Endothelial cell of umbilical vein (primary cell): ENCODE results near the gene TNKS2. TPM values are rescaled to one million over a fixed set of nuclear protein-coding genes. Genes with fewer than 3 reads are reported as not detected.

ENCODE experiments used
- BruUV-seq: library from RNA; stranded (reverse); fragments of 400-500 nt; replicated peaks from 2 replicates; lab custom pipeline; 2021; lab: Mats Ljungman, UMichigan
- CTCF ChIA-PET: fragments of 300-600, 350-600 bp; sonication (Branson Sonifier 250); formaldehyde crosslinking; loops from one replicate; lab custom pipeline; 2021; ENCODE audit warnings: antibody characterized with exemption, inconsistent platforms; lab: Charles Lee
- POLR2A ChIA-PET: fragments of 300-600, 350-600 bp; sonication (Branson Sonifier 250); formaldehyde crosslinking; loops from one replicate; lab custom pipeline; 2021; ENCODE audit warnings: antibody characterized with exemption, inconsistent platforms; lab: Charles Lee
- DNase-seq: peaks from one replicate; pipeline ENCODE4 v3.0.0-alpha.2; 2011; ENCODE audit warnings: low read depth, low spot score
- FAIRE-seq: peaks from 2 replicates; lab custom pipeline; 2011; peaks lifted over from hg19 to GRCh38; lab: Jason Lieb, UNC
- H2AFZ ChIP-seq: 2 replicates; pipeline ENCODE4 v1.6.0; 2012; ENCODE audit warnings: low read depth, low read length, control low read depth, inconsistent platforms
- H3K27ac ChIP-seq: 2 replicates; pipeline ENCODE4 v1.5.1; 2011; ENCODE audit warnings: low read depth, mild to moderate bottlenecking, control low read depth, low read length, moderate library complexity; ENCODE audit not compliant: insufficient read depth
- H3K27me3 ChIP-seq, 2 experiments: 2 replicates each; pipeline versions ENCODE4 v1.6.0 to v1.6.1; 2011; ENCODE audit warnings: low read length in 2 of 2, mixed read lengths in 1 of 2; ENCODE audit not compliant: control insufficient read depth in 2 of 2, insufficient read depth in 2 of 2
- H3K36me3 ChIP-seq, 2 experiments: 2 replicates in 1 of 2; 3 replicates in 1 of 2; pipeline ENCODE4 v1.5.1; 2011; ENCODE audit warnings: low read length in 2 of 2, mild to moderate bottlenecking in 1 of 2, moderate library complexity in 1 of 2; ENCODE audit not compliant: control insufficient read depth in 2 of 2, insufficient read depth in 2 of 2; ENCODE audit errors: extremely low read depth in 1 of 2
- H3K4me1 ChIP-seq: 3 replicates; pipeline ENCODE4 v1.5.1; 2011; ENCODE audit warnings: mild to moderate bottlenecking, low read length; ENCODE audit not compliant: control insufficient read depth, insufficient read depth; ENCODE audit errors: extremely low read depth
- H3K4me2 ChIP-seq: 2 replicates; pipeline ENCODE4 v1.6.1; 2011; ENCODE audit warnings: low read length, control low read depth, mixed read lengths; ENCODE audit not compliant: insufficient read depth
- H3K4me3 ChIP-seq, 3 experiments: fragments of 200-600 bp in 1 of 3; sonication (generic), shearing (Covaris generic) in 1 of 3; replicated peaks in 1 of 3; 2 replicates each; pipeline ENCODE4 v1.5.1; 2011 to 2016; ENCODE audit warnings: control low read depth in 3 of 3, low read length in 3 of 3, mild to moderate bottlenecking in 2 of 3, inconsistent platforms in 1 of 3, low read depth in 1 of 3, moderate library complexity in 1 of 3; ENCODE audit not compliant: insufficient read depth in 1 of 3
- H3K79me2 ChIP-seq: 2 replicates; pipeline ENCODE4 v1.6.0; 2012; ENCODE audit warnings: low read length, inconsistent platforms; ENCODE audit not compliant: control insufficient read depth, insufficient read depth
- H3K9ac ChIP-seq: replicated peaks from 2 replicates; pipeline ENCODE3; 2011; ENCODE audit warnings: low read length, control low read depth; ENCODE audit not compliant: insufficient read depth; ENCODE audit errors: extremely low read depth
- H3K9me1 ChIP-seq: replicated peaks from 3 replicates; pipeline ENCODE4 v1.6.0; 2011; ENCODE audit warnings: mild to moderate bottlenecking, low read length; ENCODE audit not compliant: control insufficient read depth, insufficient read depth; ENCODE audit errors: extremely low read depth
- H3K9me3 ChIP-seq: replicated peaks from 2 replicates; pipeline ENCODE4 v1.5.1; 2012; ENCODE audit warnings: low read length, inconsistent platforms; ENCODE audit not compliant: control insufficient read depth, insufficient read depth
- H4K20me1 ChIP-seq: replicated peaks from 2 replicates; pipeline ENCODE3; 2011; ENCODE audit warnings: mild to moderate bottlenecking, low read length; ENCODE audit not compliant: control insufficient read depth, insufficient read depth; ENCODE audit errors: extremely low read depth
- CTCF ChIP-seq, 2 donors: IDR thresholded peaks; 1 replicate in 1 of 2; 2 replicates in 1 of 2; pipeline ENCODE4 v1.5.1; 2011; ENCODE audit warnings: low read length in 2 of 2, mild to moderate bottlenecking in 2 of 2, moderate library complexity in 2 of 2, control low read depth in 1 of 2, inconsistent platforms in 1 of 2, low read depth in 1 of 2; ENCODE audit not compliant: insufficient read depth in 1 of 2; ENCODE audit errors: extremely low read depth in 1 of 2
- EZH2 ChIP-seq: IDR thresholded peaks from 2 replicates; pipeline ENCODE4 v1.6.1; 2012; ENCODE audit warnings: borderline replicate concordance, low read depth, mild to moderate bottlenecking, moderate library complexity, low read length, inconsistent platforms; ENCODE audit not compliant: severe bottlenecking
- FOS ChIP-seq: IDR thresholded peaks from 2 replicates; pipeline ENCODE4 v1.6.1; 2011; ENCODE audit warnings: mild to moderate bottlenecking, low read length, moderate library complexity, borderline replicate concordance; ENCODE audit not compliant: insufficient read depth
- GATA2 ChIP-seq: IDR thresholded peaks from 2 replicates; pipeline ENCODE4 v1.7.0; 2011; ENCODE audit warnings: low read depth, mild to moderate bottlenecking, moderate library complexity, mixed read lengths, low read length; ENCODE audit not compliant: insufficient read length, insufficient read depth
- JUN ChIP-seq: IDR thresholded peaks from 2 replicates; pipeline ENCODE4 v1.6.1; 2011; ENCODE audit warnings: borderline replicate concordance, low read depth; ENCODE audit not compliant: insufficient read length, insufficient read depth
- MAX ChIP-seq: IDR thresholded peaks from 2 replicates; pipeline ENCODE4 v1.6.1; 2011; ENCODE audit not compliant: insufficient read depth, insufficient read length
- MYC ChIP-seq: IDR thresholded peaks from one replicate; pipeline ENCODE4 v1.6.1; 2011; ENCODE audit warnings: mild to moderate bottlenecking, low read depth, low read length
- POLR2A ChIP-seq: IDR thresholded peaks from 2 replicates; pipeline ENCODE4 v1.6.1; 2012; ENCODE audit warnings: low read depth, mild to moderate bottlenecking, control low read depth, low read length
- POLR2AphosphoS5 ChIP-seq: IDR thresholded peaks from 2 replicates; pipeline ENCODE4 v1.6.1; 2012; ENCODE audit warnings: low read depth, mild to moderate bottlenecking, control low read depth, low read length, moderate library complexity; ENCODE audit not compliant: insufficient read depth
- dilution Hi-C: fragments of 300-500 bp; cut with MboI; formaldehyde crosslinking; loops from one replicate; pipeline ENCODE4 v1.15.0; 2019; ENCODE audit warnings: low sequenced_read_pairs; ENCODE audit not compliant: extremely low pct_ligation_motif_present
- intact Hi-C: fragments of 100-400 bp; cut with micrococcal nuclease; formaldehyde crosslinking; loops from one replicate; pipeline ENCODE4 v1.10.0; 2022
- polyA plus RNA-seq, 4 experiments: library from polyadenylated mRNA; depleted of rRNA in 3 of 4; stranded (reverse) in 3 of 4; unstranded in 1 of 4; fragments of >200 nt; gene quantifications; 2 replicates each; pipeline versions ENCODE4 v1.2.1 to v1.2.3, GENCODE V29; 2011 to 2012; ENCODE audit warnings: missing spikeins in 1 of 4
- total RNA-seq: library from RNA; stranded (reverse); gene quantifications from 2 replicates; pipeline ENCODE4 v1.2.3, GENCODE V29; 2021

TNKS2 gene
- total and polyA plus RNA-seq, 2 donors (not counting 3 experiments of a cell fraction or from before 2014, with no cell fraction given) = 13.6 to 34.0 TPM

GRCh38 chr10:91756286-91756685 is 41.9 kb upstream of the TNKS2 start:
- BruUV-seq = no TSS peak
- Histone ChIP-seq H3K79me2 (no peaks in the 10 kb centered on the region), H3K27ac (no peak overlapping the region), H3K9me3 (no peaks in the 10 kb centered on the region), H3K36me3 (no peaks in the 10 kb centered on the region), H3K9ac (no peak overlapping the region), H4K20me1 (no peaks in the 10 kb centered on the region), H3K27me3 (peaks cover 3 to 18% of the 10 kb centered on the region in 2 experiments), H3K4me3 (no peak overlapping the region), H3K4me1 (no peaks in the 10 kb centered on the region), H3K9me1 (no peaks in the 10 kb centered on the region), H3K4me2 (no peak overlapping the region), H2AFZ (no peak overlapping the region)
- dilution Hi-C loops (no loop called here), intact Hi-C loops (no loop called here)
- FAIRE-seq = no peak
- CTCF ChIA-PET = interaction anchor here (1.6 kb wide), 1 partner anchor 157 kb away, joined by 7 read pairs; no protein-coding TSS in a partner anchor
- TF ChIP-seq MYC (no peak), POLR2A (no peak), MAX (no peak), POLR2AphosphoS5 (no peak), CTCF (IDR thresholded peaks at IDR 0.05; ENCODE audit: extremely low read depth in 1 of 2, insufficient read depth in 1 of 2, low read depth in 1 of 2, low read length in 2 of 2) (no peak), JUN (no peak), FOS (no peak), EZH2 (no peak), GATA2 (no peak)
- no peak for DNase-seq
- POLR2A ChIA-PET = interaction anchor here (0.6 kb wide), 1 partner anchor 11 kb away, joined by 3 read pairs; no protein-coding TSS in a partner anchor
